GM12875 (cell line): Measurements from ENCODE around the gene COL8A1.

Experiments
- H3K4me3 ChIP-seq: one replicate; pipeline ENCODE4 v1.5.1; 2011; ENCODE audit warnings: low read depth, low read length, control low read depth
- TF ChIP-seq, protein P1 (sequence below): IDR thresholded peaks from 2 replicates; pipeline ENCODE4 v1.5.1; 2011; ENCODE audit warnings: low read depth, mild to moderate bottlenecking, control low read depth, inconsistent platforms, low read length, moderate library complexity, borderline replicate concordance; ENCODE audit not compliant: insufficient read depth

COL8A1 gene

DNA sequence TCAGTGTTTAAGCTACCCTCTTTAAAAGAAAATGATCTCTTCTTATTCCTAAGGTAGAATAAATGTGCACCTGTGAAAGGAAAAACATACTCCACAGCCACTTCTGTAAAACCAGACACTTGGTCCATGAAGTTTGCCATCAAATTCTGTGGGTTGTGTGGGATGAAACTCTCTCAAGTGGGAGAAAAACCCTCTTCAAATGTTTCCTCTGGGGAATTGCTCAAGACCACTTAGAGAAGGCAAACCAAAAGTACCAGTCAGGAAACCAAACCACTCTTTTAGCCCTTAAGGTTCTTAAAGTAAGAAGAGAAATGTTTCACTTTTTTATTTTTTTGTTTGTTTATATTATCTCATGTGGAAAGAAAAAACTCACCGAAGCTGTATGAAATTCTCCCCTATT is 1.2 kb downstream of the COL8A1 start:
- H3K4me3 ChIP-seq, result no peak overlapping the region
- TF ChIP-seq, protein P1, sequence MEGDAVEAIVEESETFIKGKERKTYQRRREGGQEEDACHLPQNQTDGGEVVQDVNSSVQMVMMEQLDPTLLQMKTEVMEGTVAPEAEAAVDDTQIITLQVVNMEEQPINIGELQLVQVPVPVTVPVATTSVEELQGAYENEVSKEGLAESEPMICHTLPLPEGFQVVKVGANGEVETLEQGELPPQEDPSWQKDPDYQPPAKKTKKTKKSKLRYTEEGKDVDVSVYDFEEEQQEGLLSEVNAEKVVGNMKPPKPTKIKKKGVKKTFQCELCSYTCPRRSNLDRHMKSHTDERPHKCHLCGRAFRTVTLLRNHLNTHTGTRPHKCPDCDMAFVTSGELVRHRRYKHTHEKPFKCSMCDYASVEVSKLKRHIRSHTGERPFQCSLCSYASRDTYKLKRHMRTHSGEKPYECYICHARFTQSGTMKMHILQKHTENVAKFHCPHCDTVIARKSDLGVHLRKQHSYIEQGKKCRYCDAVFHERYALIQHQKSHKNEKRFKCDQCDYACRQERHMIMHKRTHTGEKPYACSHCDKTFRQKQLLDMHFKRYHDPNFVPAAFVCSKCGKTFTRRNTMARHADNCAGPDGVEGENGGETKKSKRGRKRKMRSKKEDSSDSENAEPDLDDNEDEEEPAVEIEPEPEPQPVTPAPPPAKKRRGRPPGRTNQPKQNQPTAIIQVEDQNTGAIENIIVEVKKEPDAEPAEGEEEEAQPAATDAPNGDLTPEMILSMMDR, result no peak

DNA sequence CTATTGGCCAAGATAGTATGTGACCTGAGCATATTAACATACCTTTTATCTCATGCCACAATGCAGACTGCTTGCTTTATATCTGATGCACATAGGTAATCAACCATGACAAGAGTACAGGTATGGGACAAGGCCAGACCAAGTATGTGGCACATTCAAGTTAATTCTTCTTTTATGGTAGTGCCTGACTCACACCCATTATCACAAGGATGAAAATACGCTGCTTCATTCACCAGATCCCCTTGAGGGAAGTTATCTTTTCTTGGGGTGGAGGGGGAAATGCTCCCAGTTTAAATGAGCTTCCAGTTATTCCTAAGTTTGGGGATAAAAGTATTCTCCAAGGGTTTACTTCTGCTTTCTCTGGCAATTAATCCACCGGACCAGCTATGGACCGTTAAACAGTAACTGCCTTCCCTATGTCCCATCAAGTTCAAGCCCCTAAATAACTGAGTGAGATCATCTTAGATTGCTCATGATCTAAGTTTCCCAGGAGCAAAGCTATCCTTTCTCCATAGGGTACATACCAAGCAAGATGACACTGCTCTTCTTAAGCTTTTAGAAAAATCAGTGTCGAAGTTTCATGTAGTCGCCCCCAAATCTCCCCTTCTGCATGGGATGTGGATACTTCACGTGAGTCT is 1.9 kb downstream of the COL8A1 start:
- H3K4me3 ChIP-seq, result no peak overlapping the region
- TF ChIP-seq, protein P1, result no peak

DNA sequence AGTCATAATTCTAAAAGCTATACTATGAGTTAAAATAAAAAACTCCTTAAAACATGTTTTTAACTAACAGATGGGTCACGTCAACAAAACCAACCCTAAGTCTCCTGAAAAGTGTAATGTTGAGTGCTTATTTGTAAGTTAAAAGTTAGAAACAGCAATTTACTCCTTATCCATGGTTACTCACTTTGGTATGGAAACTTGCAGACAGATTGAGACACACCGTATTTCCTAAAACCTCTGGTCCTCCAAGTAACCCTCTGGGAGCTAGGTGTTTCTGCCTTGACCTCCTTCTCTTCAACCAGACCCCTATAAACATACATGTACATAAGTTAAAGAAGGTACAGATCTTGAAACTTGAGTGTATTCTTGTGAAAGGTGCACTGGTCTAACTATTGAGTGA is 3.1 kb downstream of the COL8A1 start:
- TF ChIP-seq, protein P1, result no peak
- H3K4me3 ChIP-seq, result no peak overlapping the region

DNA sequence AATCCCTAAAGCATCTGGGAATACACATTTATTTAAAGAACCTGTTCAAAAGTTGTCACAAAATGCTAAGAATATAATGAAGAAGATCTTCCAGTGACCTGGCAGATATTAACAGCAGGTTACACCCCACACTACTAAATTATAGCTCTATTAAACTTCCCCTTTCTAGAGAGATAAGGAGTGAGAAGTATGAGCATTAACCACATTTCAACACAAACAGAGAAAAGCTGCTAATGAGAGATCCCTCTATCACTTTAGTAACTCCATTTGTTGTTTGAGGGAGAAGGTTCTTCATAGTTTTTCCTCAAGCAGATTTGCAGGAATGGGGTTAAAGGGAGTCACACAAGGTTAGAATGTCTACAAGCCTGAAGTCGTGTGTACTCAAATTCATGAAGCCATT is 3.6 kb downstream of the COL8A1 start:
- H3K4me3 ChIP-seq, result no peak overlapping the region
- TF ChIP-seq, protein P1, result no peak

DNA sequence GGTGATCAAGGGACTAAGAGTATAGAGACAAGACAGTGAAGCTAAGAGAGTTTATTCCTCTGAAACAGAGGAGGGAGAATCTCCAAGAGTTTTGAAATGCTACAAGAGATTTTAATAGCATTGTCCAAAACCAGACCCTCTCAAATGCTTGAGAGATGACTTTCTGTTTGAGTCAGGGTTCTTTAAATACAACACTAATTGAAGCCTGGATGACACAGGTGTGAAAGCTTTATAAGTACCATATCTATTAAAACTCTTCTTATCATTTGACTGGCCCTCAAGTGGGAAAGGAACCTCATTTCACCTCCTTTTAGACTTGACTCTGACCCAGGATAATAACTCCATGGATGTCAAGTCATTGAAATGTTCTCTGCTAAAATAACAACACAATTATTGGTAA is 5.6 kb downstream of the COL8A1 start:
- TF ChIP-seq, protein P1, result no peak
- no peak overlapping the region for H3K4me3 ChIP-seq

DNA sequence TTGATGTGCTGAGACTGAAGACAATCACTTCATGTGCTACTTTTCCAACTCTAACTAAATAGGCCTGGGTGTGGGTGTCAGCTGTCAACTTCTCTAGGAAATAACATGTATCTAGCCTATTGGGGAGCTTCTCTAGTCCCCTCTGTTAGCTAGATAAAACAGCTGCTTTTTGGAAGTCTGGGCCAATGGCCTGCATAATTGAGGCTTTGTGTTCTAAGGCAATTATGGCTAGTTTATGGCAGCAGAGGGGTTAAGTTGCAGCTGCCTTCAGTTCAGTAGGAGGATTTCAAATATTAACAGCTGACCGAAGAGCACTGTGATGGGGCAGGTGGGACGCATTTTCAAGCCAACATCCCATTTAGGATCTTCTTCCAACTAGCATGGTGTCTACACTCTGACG is 6.4 kb downstream of the COL8A1 start:
- TF ChIP-seq, protein P1, result no peak
- H3K4me3 ChIP-seq, result no peak overlapping the region

DNA sequence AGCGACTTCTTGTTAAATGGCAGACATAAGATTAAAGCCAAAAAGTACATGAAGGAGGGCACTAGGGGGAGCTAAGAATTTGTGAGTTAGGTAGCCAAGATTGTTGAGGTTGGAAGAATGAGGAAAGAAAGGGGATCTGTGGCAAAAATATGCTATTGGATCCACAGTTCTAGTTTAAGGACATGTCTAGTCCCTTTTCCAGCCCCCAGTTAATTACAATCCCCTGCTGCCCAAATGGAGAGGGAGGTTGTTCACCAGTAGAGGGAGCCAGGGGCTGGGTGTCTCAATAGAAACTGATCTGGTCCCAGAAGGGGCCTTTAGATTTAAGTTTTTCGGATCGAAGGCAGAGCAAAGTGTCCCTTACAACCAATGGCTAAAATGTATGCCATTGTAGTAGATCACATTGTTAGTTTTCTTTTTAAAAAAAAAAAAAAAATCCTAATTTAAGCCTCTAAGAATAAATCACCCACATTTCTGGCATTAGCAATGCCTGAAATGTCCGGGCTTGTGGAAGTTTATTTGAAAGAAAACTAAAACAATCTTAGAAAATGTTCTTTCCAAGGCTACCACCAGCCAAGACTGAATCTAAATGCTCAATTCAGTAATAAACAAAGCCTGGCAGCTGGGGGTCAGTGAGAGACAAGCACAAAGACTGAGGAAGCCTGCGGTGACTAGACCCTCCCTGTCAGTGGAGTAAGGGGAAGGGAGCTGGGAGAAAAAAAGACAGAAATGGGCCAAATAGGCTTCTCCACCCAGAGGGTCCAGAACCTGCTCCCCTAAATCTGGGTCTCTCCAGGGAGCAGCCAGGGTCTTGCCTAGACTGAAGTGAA is 7.1 kb downstream of the COL8A1 start:
- TF ChIP-seq, protein P1, result peak; percentile 68
- H3K4me3 ChIP-seq, result no peak overlapping the region
